HG03460 (cell line): Measurements from ENCODE around the gene HARBI1.

Experiments used
- ATAC-seq: cut with Tn5 transposase; IDR thresholded peaks from one replicate; pipeline ENCODE4 v1.9.1; 2021; ENCODE audit not compliant: unreplicated experiment

HARBI1 gene

GRCh38 chr11:46633291-46634217, 16.5 kb upstream of the HARBI1 start:
- no peak for ATAC-seq

GRCh38 chr11:46632502-46632901, 15.5 kb upstream of the HARBI1 start:
- ATAC-seq = no peak

GRCh38 chr11:46631676-46632075, 14.6 kb upstream of the HARBI1 start:
- ATAC-seq = no peak

- no peak for ATAC-seq
These were observed 13.2 kb upstream of the HARBI1 start for GRCh38 chr11:46630237-46630636.

GRCh38 chr11:46628961-46629360, 11.9 kb upstream of the HARBI1 start:
- ATAC-seq = no peak

- no peak for ATAC-seq
These were observed 8.4 kb upstream of the HARBI1 start for GRCh38 chr11:46625406-46625805.

GRCh38 chr11:46618837-46619236, 1.8 kb upstream of the HARBI1 start:
- ATAC-seq = no peak

GRCh38 chr11:46617972-46618314, 916 bp upstream of the HARBI1 start:
- no peak for ATAC-seq

- no peak for ATAC-seq
These were observed 385 bp downstream of the HARBI1 start for GRCh38 chr11:46616551-46617133.

- no peak for ATAC-seq
These were observed 1.3 kb downstream of the HARBI1 start for GRCh38 chr11:46615756-46616155.

- no peak for ATAC-seq
These were observed 4.7 kb downstream of the HARBI1 start for GRCh38 chr11:46612326-46612725.

- ATAC-seq = no peak
These were observed 5.3 kb downstream of the HARBI1 start for GRCh38 chr11:46611526-46612304.

GRCh38 chr11:46609386-46609785, 7.6 kb downstream of the HARBI1 start:
- no peak for ATAC-seq

- no peak for ATAC-seq
These were observed 9.5 kb downstream of the HARBI1 start for GRCh38 chr11:46607516-46607915.

- ATAC-seq = no peak
These were observed 12.2 kb downstream of the HARBI1 start for GRCh38 chr11:46604796-46605195.

- ATAC-seq = no peak
These were observed 13.2 kb downstream of the HARBI1 start for GRCh38 chr11:46603704-46604308.

GRCh38 chr11:46601129-46601528, 15.9 kb downstream of the HARBI1 start:
- no peak for ATAC-seq

GRCh38 chr11:46600194-46600960, 16.6 kb downstream of the HARBI1 start:
- no peak for ATAC-seq

GRCh38 chr11:46599340-46600193, 17.5 kb downstream of the HARBI1 start:
- no peak for ATAC-seq
